ENCODE measurements around the gene ATP8B3.
A peak's percentile ranks its signal among the peaks of the same experiment; 100 is the strongest.

ATP8B3 gene

DNA sequence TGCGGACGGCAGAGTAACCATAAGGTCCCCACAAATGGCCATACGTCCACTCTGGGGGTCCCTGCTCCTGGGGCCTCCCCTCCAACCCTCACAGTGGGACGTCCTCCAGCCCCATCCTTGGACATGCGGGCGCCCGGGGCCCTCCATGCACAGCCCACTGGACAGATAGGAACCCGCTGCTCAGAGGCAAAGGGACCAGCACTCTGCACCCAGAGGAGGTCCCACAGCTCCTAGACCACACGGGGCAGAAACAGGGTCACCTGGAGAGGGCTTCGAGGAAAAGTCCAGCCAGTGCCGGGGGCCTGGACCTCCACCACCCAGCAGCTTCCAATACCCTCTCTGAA, 25.1 kb upstream of the ATP8B3 start:
- no peak for DNase-seq

- DNase-seq: no peak
Observed at GRCh38 chr19:1836458-1837221, 24.6 kb upstream of the ATP8B3 start.

DNA sequence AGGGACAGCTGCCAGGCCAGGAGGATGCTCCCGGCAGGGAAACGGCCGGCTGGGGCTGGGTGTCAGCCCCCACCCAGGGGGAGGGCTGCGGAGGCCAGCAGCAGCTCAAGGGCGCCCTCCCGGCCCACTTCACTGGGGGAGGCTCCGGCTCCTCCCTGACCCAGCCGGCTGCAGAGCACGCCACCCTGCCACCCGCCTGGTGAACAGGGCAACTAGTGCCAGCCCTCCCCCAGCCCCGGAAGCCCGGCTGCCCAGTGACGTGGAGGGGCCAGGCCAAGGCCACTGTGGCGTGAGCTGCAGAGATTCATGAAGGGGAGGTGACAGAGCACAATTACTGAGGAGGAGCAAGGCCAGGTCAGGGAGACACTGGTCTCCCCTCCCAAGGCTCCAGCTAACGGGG, 21.5 kb upstream of the ATP8B3 start:
- DNase-seq: peak in 31 of 51 donors; percentile 4 to 75 (median 30)

- no peak for DNase-seq
Observed at GRCh38 chr19:1832046-1832663, 20.1 kb upstream of the ATP8B3 start.

DNA sequence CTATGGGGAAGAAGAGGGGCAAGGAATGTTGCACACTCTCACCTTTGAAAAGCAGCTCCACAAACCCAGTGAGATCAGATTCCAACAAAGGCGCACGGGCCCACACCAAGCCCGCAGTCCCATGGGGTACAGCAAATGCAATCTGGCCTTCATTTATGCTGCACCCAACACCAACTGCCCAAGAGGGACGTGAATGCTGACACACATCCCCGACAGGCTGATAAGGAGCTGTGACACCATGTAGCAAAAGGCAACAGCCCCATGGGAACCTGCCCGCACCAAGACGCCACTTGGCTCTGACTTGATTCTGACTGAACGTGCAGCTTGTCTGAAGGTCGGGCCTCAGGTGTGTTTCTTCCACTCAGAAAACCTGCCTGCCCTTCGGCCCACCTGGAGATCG, 18.9 kb upstream of the ATP8B3 start:
- DNase-seq: no peak

DNA sequence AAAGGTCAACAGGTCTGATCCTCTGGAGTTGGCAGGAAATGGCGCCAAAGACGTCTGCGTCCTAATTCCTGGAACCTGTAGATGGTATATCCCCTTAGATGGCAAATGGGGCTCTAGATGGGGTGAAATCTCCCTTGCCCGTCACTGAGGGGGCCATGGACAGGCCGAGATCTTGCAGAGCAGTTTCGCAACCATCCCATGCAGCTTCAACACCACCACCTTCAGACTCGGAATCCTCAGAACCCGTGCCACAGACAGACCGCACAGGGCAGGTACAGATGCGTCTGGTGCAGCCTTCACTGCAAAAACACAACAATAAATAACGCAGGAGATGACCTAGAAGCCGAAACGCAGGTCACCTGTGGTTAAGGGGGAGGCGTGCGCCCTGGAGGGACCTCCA, 18.5 kb upstream of the ATP8B3 start:
- DNase-seq: no peak

GRCh38 chr19:1829958-1830357, 17.9 kb upstream of the ATP8B3 start:
- DNase-seq: no peak

GRCh38 chr19:1828279-1829238, 16.5 kb upstream of the ATP8B3 start:
- DNase-seq: no peak

GRCh38 chr19:1827566-1828278, 15.6 kb upstream of the ATP8B3 start:
- no peak for DNase-seq

- DNase-seq: no peak
Observed at GRCh38 chr19:1826557-1827521, 14.8 kb upstream of the ATP8B3 start.

- DNase-seq: peak in 48 of 51 donors; percentile 6 to 83 (median 44)
Observed at GRCh38 chr19:1825909-1826556, 14.0 kb upstream of the ATP8B3 start.

- no peak for DNase-seq
Observed at GRCh38 chr19:1824252-1824622, 12.2 kb upstream of the ATP8B3 start.

DNA sequence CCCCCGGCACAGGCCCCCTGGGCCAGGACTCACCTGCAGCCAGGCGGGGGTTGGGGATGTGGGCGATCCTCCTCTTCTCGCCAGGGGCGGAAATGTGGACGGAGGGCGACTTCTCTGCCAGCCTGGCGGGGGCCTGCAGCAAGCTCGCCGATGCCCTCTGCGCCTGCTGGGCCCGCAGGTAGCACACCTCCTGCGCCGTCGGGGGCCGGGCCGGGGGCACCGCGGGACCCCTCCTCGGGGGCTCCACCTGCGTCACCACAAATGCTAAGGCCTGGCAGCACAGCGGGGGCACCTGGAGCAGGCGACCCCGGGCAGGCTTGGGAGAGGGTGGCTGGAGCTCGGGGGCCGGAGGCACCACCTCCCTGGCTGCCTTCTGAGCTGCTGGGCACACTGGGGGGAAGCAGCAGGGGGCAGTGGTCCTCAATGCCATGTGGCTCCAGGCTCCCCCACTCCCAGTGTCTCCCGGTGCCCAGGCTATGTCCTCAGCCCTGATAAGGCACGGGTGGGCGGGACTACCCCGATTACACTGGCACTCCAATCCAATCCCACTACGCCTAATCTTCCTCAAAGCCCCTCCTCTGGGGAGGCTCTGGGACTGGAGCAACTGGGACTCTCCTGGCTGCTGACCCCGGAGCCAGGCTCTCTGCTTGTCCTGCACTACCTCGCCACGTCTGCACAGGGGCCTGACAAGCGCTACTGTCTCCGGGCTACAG, 11.6 kb upstream of the ATP8B3 start:
- DNase-seq: no peak

- no peak for DNase-seq
Observed at GRCh38 chr19:1823020-1823419, 10.9 kb upstream of the ATP8B3 start.

GRCh38 chr19:1822210-1822609, 10.1 kb upstream of the ATP8B3 start:
- DNase-seq: no peak

GRCh38 chr19:1819341-1820255, 7.5 kb upstream of the ATP8B3 start:
- DNase-seq: no peak

GRCh38 chr19:1818549-1819195, 6.6 kb upstream of the ATP8B3 start:
- DNase-seq: no peak

All from hypothalamus (tissue), 51 donors.